Activated T-helper 2 cell treated with anti-CD3 and anti-CD28 coated beads, Interferon-gamma antibody, Interleukin-2, Interleukin-4, amounts not matched to agents 10 μg/mL and 5 μg/mL and 100 μg/mL, durations not matched to agents 14 hours and 24 hours and 36 hours (primary cell): Measurements from ENCODE around the gene LUZP1. TPM values are rescaled to one million over a fixed set of nuclear protein-coding genes. Genes with fewer than 3 reads are reported as not detected.

Source experiments
- DNase-seq: peaks from one replicate; pipeline ENCODE4 v3.0.0; 2021; ENCODE audit warnings: low spot score
- H3K27ac Mint-ChIP-seq: one replicate; pipeline ENCODE4 v1.8.0; 2021; ENCODE audit warnings: mixed read lengths
- H3K27me3 Mint-ChIP-seq: one replicate; pipeline ENCODE4 v1.8.0; 2021; ENCODE audit warnings: low read depth, mixed read lengths
- H3K36me3 Mint-ChIP-seq: one replicate; pipeline ENCODE4 v1.8.0; 2021; ENCODE audit warnings: low read depth, mixed read lengths
- H3K4me1 Mint-ChIP-seq: one replicate; pipeline ENCODE4 v1.8.0; 2021; ENCODE audit warnings: low read depth, mixed read lengths
- H3K4me3 Mint-ChIP-seq: one replicate; pipeline ENCODE4 v1.8.0; 2021; ENCODE audit warnings: low read depth, mild to moderate bottlenecking, moderate library complexity, mixed read lengths
- H3K9me3 Mint-ChIP-seq: one replicate; pipeline ENCODE4 v1.8.0; 2021; ENCODE audit warnings: mixed read lengths
- intact Hi-C: fragments of 100-400 bp; cut with micrococcal nuclease; formaldehyde crosslinking; loops from one replicate; pipeline ENCODE4 v1.15.1; 2023
- total RNA-seq: library from RNA; stranded (reverse); gene quantifications from 2 replicates; pipeline ENCODE4 v1.2.3, GENCODE V29; 2022

LUZP1 gene
- total RNA-seq, 1 donor from 2014 or later: 21.6 TPM

GRCh38 chr1:23129846-23130245 is 38.8 kb downstream of the LUZP1 start:
- H3K36me3 Mint-ChIP-seq: peaks cover 6% of the 10 kb centered on the region

GRCh38 chr1:23126801-23127200 is 41.9 kb downstream of the LUZP1 start:
- no peaks in the 10 kb centered on the region for H3K27me3 Mint-ChIP-seq
- H3K4me1 Mint-ChIP-seq: peaks cover 30% of the 10 kb centered on the region
- intact Hi-C loops: no loop called here
- H3K9me3 Mint-ChIP-seq: no peaks in the 10 kb centered on the region
- peaks cover 9% of the 10 kb centered on the region for H3K36me3 Mint-ChIP-seq
- DNase-seq: no peak
- no peak overlapping the region for H3K4me3 Mint-ChIP-seq
- H3K27ac Mint-ChIP-seq: no peak overlapping the region

More at GRCh38 chr1:23129846-23130245, 38.8 kb downstream of the LUZP1 start:
- intact Hi-C loops: no loop called here
- Mint-ChIP-seq H3K4me1 (peaks cover 19% of the 10 kb centered on the region), H3K27me3 (no peaks in the 10 kb centered on the region), H3K27ac (no peak overlapping the region), H3K4me3 (no peak overlapping the region), H3K9me3 (no peaks in the 10 kb centered on the region)
- DNase-seq: no peak

- Mint-ChIP-seq H3K27me3 (no peaks in the 10 kb centered on the region), H3K9me3 (no peaks in the 10 kb centered on the region), H3K4me1 (peaks cover 28% of the 10 kb centered on the region), H3K4me3 (no peak overlapping the region), H3K36me3 (peaks cover 7% of the 10 kb centered on the region), H3K27ac (no peak overlapping the region)
- intact Hi-C loops: no loop called here
- DNase-seq: no peak
Measured at GRCh38 chr1:23126200-23126599, 42.5 kb downstream of the LUZP1 start.

GRCh38 chr1:23125489-23125888 is 43.2 kb downstream of the LUZP1 start:
- intact Hi-C loops: no loop called here
- Mint-ChIP-seq H3K27me3 (no peaks in the 10 kb centered on the region), H3K4me1 (peaks cover 28% of the 10 kb centered on the region), H3K9me3 (no peaks in the 10 kb centered on the region), H3K4me3 (no peak overlapping the region), H3K27ac (no peak overlapping the region), H3K36me3 (peaks cover 6% of the 10 kb centered on the region)
- no peak for DNase-seq

- H3K36me3 Mint-ChIP-seq: peaks cover 6% of the 10 kb centered on the region
- no peaks in the 10 kb centered on the region for H3K27me3 Mint-ChIP-seq
- no peaks in the 10 kb centered on the region for H3K9me3 Mint-ChIP-seq
- DNase-seq: no peak
- peaks cover 35% of the 10 kb centered on the region for H3K4me1 Mint-ChIP-seq
- intact Hi-C loops: no loop called here
- H3K27ac Mint-ChIP-seq: no peak overlapping the region
- H3K4me3 Mint-ChIP-seq: no peak overlapping the region
Measured at GRCh38 chr1:23124259-23125026, 44.2 kb downstream of the LUZP1 start.

GRCh38 chr1:23123528-23123927 is 45.1 kb downstream of the LUZP1 start:
- Mint-ChIP-seq H3K9me3 (no peaks in the 10 kb centered on the region), H3K4me3 (no peak overlapping the region), H3K27me3 (no peaks in the 10 kb centered on the region), H3K4me1 (peaks cover 44% of the 10 kb centered on the region), H3K36me3 (peaks cover 6% of the 10 kb centered on the region), H3K27ac (no peak overlapping the region)
- intact Hi-C loops: no loop called here
- DNase-seq: no peak

- Mint-ChIP-seq H3K36me3 (peaks cover 6% of the 10 kb centered on the region), H3K4me3 (no peak overlapping the region), H3K4me1 (peaks cover 47% of the 10 kb centered on the region), H3K27ac (no peak overlapping the region), H3K27me3 (no peaks in the 10 kb centered on the region), H3K9me3 (no peaks in the 10 kb centered on the region)
- intact Hi-C loops: no loop called here
- DNase-seq: no peak
Measured at GRCh38 chr1:23122796-23123195, 45.9 kb downstream of the LUZP1 start.

GRCh38 chr1:23122023-23122748 is 46.5 kb downstream of the LUZP1 start:
- no peak overlapping the region for H3K27ac Mint-ChIP-seq

GRCh38 chr1:23120383-23120782 is 48.3 kb downstream of the LUZP1 start:
- H3K27me3 Mint-ChIP-seq: no peaks in the 10 kb centered on the region
- H3K9me3 Mint-ChIP-seq: no peaks in the 10 kb centered on the region
- no peak for DNase-seq
- H3K36me3 Mint-ChIP-seq: peaks cover 3% of the 10 kb centered on the region
- intact Hi-C loops: no loop called here
- H3K4me3 Mint-ChIP-seq: no peak overlapping the region
- H3K27ac Mint-ChIP-seq: no peak overlapping the region
- peaks cover 53% of the 10 kb centered on the region for H3K4me1 Mint-ChIP-seq

More at GRCh38 chr1:23122023-23122748, 46.5 kb downstream of the LUZP1 start:
- Mint-ChIP-seq H3K9me3 (no peaks in the 10 kb centered on the region), H3K36me3 (peaks cover 6% of the 10 kb centered on the region), H3K4me3 (no peak overlapping the region), H3K27me3 (no peaks in the 10 kb centered on the region), H3K4me1 (peaks cover 52% of the 10 kb centered on the region)
- intact Hi-C loops: no loop called here
- no peak for DNase-seq

- Mint-ChIP-seq H3K4me3 (peak overlapping the region; percentile 27), H3K4me1 (peaks cover 51% of the 10 kb centered on the region), H3K27me3 (no peaks in the 10 kb centered on the region), H3K9me3 (no peaks in the 10 kb centered on the region), H3K27ac (peak overlapping the region; percentile 61), H3K36me3 (peaks cover 3% of the 10 kb centered on the region)
- DNase-seq: peak; percentile 50
- intact Hi-C loops: loop anchor here (2.0 kb wide), 1 partner anchor 18 kb away; no protein-coding TSS in a partner anchor
Measured at GRCh38 chr1:23118957-23119792, 49.5 kb downstream of the LUZP1 start.

- no peak overlapping the region for H3K4me3 Mint-ChIP-seq
- DNase-seq: no peak
- intact Hi-C loops: loop anchor here (2.0 kb wide), 1 partner anchor 18 kb away; no protein-coding TSS in a partner anchor
- no peaks in the 10 kb centered on the region for H3K9me3 Mint-ChIP-seq
- H3K27me3 Mint-ChIP-seq: no peaks in the 10 kb centered on the region
- peaks cover 3% of the 10 kb centered on the region for H3K36me3 Mint-ChIP-seq
- peak overlapping the region; percentile 61 for H3K27ac Mint-ChIP-seq
- peaks cover 52% of the 10 kb centered on the region for H3K4me1 Mint-ChIP-seq
Measured at GRCh38 chr1:23118407-23118806, 50.2 kb downstream of the LUZP1 start.

- no peaks in the 10 kb centered on the region for H3K27me3 Mint-ChIP-seq
- no peak for DNase-seq
- H3K4me3 Mint-ChIP-seq: no peak overlapping the region
- H3K9me3 Mint-ChIP-seq: no peaks in the 10 kb centered on the region
- H3K36me3 Mint-ChIP-seq: no peaks in the 10 kb centered on the region
- intact Hi-C loops: no loop called here
- H3K27ac Mint-ChIP-seq: no peak overlapping the region
- peaks cover 60% of the 10 kb centered on the region for H3K4me1 Mint-ChIP-seq
Measured at GRCh38 chr1:23116921-23117699, 51.5 kb downstream of the LUZP1 start.
